RCC 7860 (cell line): ENCODE data around the gene SBNO2.
A peak's percentile ranks its signal among the peaks of the same experiment; 100 is the strongest.
"Not testable (repeated sequence)": the region's sequence is repeated elsewhere in the genome, so short reads cannot be mapped to it uniquely, and the experiment has no call there.

Source experiments
- DNase-seq: peaks from one replicate; pipeline ENCODE4 v3.0.0-alpha.2; 2015; ENCODE audit warnings: low spot score
- FAIRE-seq: peaks from 2 replicates; lab custom pipeline; 2012; peaks lifted over from hg19 to GRCh38; lab: Jason Lieb, UNC

The SBNO2 gene

GRCh38 chr19:1123381-1123780 is 50.7 kb downstream of the SBNO2 start:
- DNase-seq = no peak
- no peak for FAIRE-seq

DNA sequence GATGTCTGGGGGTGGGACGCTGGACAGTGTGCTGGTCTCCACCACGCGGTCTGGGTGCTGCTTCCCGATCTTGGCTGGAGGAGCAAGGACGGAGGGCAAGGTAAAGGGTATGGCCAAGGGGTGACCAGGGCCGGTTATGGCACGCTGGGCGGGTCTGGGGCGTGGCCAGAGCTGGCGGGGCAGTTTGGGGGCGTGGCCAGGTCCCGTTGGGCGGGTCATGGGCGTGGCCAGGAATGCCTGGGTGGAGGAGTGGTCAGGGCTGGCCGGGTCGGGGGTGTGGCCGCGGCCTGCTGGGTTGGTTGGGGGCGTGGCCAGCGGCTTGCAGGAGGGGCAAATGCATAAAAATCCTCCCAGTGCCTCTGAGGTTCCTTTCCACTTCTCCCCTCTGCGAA is 51.1 kb downstream of the SBNO2 start:
- FAIRE-seq (no peak), DNase-seq (peak; percentile 16)

GRCh38 chr19:1122021-1122971 is 51.8 kb downstream of the SBNO2 start:
- FAIRE-seq (no peak), DNase-seq (no peak)

GRCh38 chr19:1121395-1121794 is 52.7 kb downstream of the SBNO2 start:
- FAIRE-seq (no peak), DNase-seq (no peak)

DNA sequence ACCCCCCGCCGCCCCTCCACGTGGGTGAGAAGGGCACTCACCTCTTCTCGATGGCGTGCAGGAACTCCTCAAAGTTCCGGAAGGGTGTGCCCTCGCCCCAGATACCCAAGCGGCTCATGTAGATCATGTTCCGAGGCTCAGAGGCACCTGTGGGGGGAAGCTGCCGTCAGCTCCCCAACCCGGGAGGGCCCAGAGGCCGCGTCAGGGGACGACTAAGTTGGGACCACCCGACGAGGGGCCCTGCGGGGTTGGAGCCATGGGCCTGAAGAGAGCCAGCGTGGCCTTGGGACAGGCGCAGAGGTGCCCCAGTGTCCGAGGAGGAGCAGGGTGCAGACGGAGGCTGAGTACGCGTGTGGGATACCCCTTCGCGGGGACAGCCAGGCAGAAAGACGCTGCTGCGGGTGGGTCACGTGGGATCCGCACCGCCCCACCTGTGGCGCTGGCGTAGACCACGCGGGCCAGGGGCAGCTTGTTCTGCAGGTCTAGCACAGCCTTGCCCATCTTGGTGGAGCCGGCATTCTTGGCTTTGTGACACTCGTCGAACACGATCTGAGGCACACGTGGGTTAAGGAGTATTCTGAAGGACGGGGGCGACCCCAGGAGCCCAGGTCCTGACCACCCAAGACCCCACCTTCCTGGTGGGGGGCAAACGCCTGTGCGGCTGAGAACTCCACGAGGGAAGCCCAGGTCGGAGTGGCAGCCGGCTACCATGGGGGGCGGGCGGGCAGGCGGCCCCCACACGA is 54.4 kb downstream of the SBNO2 start:
- no peak for FAIRE-seq
- no peak for DNase-seq

DNA sequence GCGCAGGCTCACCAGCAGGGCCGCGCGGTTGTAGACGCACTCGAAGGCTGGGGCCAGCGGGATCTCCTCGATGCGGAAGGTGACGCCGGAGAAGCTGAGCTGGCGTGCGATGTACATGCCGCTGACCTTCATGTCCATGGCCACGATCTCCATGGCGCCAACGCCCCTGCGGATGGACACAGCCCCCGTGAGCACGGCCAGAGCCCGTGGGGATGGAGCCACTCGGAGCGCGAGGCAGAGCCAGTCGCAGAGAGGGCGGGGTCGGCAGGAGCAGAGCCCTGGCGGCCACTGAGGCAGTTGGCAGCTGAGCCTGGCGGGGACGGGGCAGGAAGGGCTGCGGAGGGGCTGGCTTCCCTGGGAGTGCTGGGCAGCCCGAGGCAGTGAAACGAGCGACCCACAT is 55.1 kb downstream of the SBNO2 start:
- FAIRE-seq = no peak
- no peak for DNase-seq

DNA sequence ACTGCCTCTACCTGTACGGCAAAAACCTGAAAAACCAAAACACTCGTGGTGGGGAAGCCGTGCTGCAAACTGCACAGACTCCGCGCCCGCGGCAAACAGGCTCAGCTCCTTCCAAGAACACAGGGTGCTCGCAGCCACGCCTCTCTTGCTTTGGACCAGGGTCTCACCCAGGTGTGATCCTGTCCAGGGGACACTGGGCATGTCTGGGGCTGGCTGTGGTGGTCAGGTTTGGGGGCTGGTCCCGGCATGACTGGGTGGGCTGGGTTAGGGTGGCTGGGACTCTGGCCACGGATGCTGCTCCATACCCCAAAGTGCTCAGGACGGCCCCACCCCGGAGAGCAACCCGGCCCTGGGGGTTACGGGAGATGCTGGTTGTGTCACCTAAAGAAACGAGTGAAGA is 56.4 kb downstream of the SBNO2 start:
- FAIRE-seq = no peak
- no peak for DNase-seq

DNA sequence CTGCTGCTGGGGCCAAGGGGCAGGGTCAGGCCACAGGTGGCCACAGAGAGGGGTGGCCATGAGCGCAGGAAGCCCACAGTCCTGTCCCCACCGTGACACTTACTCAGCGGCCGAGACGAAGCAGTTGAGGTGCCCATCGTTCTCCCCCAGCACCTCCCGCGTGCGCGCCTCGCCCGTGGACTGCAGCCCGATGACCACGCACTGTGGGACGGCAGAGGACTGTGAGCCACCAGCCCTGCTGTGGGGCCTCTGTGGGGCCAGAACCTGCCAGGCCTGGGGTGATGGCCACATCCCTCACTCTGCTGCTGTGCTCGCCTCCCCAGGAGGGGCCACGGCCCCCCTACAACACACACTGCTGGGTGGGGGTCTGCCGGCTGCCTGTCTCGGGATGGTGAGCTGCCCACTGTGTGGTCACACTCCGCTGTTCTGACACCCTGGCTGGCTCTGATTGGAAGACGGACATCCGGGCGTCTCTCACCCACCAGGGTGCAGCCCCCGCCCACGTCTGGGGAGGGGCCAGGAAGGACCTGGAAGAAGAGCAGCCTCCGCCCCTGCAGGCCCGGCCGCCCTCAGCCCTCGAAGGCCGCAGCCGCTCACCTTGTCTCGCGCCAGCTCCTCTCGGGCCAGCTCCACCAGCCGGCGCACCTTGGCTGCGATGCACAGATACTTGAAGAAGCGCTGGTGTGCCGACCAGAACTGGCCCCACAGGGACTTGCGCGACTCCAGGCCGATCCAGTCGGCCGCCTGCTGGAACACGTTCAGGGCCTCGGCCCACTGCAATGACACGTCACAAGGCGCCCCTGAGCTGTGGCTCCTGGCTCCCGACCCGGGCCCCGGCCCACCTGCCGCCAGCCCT is 57.1 kb downstream of the SBNO2 start:
- DNase-seq = no peak
- no peak for FAIRE-seq

DNA sequence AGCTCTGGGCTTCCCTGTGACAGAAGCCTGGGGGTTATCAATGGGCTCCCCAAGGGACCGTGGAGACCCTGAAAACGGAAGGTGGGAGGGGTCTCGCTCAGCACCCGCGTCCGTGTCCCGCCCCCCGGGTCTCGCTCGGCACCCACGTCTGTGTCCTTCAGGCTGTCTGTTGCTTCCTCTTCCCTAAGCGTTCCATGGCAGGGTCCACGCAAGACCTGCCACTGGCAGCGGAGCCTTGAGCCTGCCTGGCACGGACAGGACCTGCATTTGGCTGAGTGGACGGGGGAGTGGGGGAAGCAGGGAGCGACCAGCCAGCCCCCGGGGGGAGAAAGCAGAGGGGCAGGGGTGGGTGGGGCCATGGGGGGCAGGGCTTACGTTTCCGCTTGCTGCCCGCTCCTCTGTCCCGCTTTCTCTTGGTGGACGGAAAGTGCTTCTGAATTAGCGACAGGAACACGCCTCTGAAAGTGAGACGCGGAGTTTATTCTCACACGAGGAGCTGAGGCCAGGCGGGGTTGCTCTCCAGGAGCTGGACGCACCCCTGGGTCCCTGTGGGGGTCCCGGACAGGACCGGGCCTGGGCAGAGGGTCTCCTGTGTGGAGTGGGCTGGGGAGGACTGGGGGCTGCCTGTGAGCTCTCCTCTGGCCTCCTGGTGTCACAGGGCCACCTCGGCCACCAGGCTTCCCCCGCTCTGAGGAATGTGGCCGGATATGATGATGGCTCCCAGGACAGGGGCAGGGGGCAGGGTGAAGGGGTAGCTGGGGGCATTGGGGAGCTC is 58.2 kb downstream of the SBNO2 start:
- DNase-seq = no peak
- no peak for FAIRE-seq

- not testable (repeated sequence) for FAIRE-seq
Measured at GRCh38 chr19:1114728-1115127, 59.3 kb downstream of the SBNO2 start.

DNA sequence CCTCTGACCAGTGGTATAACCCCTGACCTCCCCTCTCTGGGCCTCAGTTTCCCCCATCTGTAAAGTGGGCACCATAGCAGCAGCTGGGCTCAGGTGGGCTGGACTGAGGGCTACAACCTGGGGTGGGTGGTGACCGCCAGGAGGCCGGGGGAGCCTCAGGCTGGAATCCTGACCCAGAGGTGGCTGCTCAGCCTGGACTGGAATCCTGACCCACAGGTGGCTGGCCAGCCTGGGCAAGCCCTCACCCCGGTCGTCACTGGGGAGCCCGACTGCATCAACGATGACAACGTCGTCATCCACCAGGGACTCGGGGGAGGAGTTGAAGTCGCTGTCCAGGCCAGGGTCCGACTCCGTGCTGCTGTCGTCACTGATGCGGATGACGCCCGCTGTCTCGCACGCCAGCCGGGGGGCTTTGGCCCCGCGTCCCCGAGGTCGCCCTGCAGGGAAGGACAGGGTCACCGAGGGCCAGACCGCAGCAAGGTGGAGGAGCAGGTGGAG is 60.0 kb downstream of the SBNO2 start:
- no peak for DNase-seq
- FAIRE-seq = no peak

More at GRCh38 chr19:1114728-1115127, 59.3 kb downstream of the SBNO2 start:
- not testable (repeated sequence) for DNase-seq

- FAIRE-seq = no peak
Measured at GRCh38 chr19:1113030-1113985, 60.8 kb downstream of the SBNO2 start.

DNA sequence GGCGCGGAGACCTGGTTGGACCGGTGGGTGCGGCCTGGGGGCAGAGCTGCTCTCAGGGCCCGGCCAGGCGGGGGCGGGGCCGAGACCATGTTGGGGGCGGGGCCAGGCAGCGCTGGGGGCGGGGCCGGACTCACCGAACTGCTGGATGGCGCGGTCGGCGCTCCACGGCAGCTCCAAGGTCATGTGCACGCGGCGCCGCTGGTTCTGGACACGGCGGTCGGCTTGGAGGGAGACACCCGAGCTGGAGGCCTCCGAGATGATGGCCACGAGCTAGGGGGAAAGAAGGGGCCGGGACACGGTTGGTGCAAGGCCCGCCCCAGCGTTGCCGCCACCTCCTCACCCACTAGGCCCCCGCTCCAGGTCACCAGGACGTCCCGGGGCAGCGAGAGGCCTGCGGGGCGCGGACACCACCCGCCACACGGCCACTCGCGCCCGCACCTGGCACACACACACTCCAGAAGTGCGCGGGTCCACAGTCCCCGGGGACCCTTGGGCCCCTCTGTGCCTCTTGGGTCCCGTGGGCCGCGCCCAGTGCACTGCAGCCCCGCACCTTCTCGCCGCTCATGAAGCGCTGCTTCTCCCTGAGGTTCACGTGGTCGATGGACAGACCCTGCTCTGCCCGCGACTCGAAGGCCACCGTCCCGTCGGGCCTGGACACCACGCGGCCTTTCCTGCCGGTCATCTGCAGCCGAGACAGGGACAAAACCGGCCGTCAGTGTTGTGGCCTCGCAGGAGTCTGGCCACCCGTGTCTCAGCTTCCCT is 61.6 kb downstream of the SBNO2 start:
- FAIRE-seq = no peak
- no peak for DNase-seq

More at GRCh38 chr19:1113030-1113985, 60.8 kb downstream of the SBNO2 start:
- DNase-seq = peak; percentile 58

GRCh38 chr19:1111641-1112267 is 62.3 kb downstream of the SBNO2 start:
- DNase-seq (no peak), FAIRE-seq (no peak)

- peak; percentile 9 for DNase-seq
- FAIRE-seq = no peak
Measured at GRCh38 chr19:1110809-1111640, 63.0 kb downstream of the SBNO2 start.

DNA sequence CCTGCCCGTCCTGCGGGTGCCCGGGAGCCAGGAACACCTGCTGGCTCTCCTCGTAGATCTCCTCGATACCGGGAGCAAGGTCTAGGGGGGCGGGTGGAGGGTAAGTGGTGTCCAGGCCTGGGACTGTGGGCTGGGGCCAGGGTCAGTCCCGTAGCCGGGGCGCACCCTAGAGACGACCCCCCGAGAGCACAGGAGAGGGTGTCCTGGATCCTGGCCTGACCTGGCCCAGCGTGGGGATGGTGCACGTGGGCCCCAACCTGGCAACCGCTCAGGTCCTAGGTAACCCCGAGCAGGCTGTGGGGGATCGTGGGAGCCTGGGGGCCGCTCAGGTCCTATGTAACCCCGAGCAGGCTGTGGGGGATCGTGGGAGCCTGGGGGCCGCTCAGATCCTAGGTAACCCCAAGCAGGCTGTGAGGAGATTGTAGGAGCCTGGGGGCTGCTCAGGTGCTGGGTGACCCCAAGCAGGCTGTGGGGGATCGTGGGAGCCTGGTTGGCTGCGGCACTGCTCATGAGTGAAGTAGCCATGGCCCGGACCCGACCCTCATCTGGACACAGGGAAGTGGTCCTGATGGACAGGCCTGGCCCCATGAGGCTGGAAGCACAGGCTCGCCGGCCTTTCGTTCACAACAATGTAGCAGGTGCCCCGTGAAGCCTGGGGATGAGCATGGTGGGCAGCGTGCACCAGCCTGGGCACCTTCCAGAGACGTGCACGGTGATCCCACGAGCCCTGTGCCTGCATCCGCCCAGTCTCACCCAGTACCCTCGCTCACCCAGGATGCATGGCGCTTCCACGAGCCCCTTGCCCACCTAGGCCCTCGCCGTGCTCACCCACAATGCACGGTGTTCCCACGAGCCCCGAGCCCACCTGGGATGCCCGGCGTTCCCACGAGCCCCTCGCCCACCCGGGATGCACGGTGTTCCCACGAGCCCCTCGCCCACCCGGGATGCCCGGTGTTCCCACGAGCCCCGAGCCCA is 64.1 kb downstream of the SBNO2 start:
- FAIRE-seq = no peak

More for the DNA sequence above, 64.1 kb downstream of the SBNO2 start:
- DNase-seq = no peak
